NCI-H187 (cell line): ENCODE measurements around the gene ZNF575.
"Not testable (repeated sequence)": the region's sequence is repeated elsewhere in the genome, so short reads cannot be mapped to it uniquely, and the experiment has no call there.

ENCODE experiments used
- DNase-seq, 2 experiments: peaks; one replicate each; lab custom pipeline; 2025; lab: John Stamatoyannopoulos, UW

ZNF575 gene

GRCh38 chr19:43511324-43511723, 21.7 kb upstream of the ZNF575 start:
- no peak for DNase-seq

GRCh38 chr19:43512399-43512798, 20.6 kb upstream of the ZNF575 start:
- DNase-seq, result not testable (repeated sequence)

- no peak for DNase-seq
These were observed 14.9 kb upstream of the ZNF575 start for GRCh38 chr19:43518051-43518450.

GRCh38 chr19:43519436-43520088, 13.4 kb upstream of the ZNF575 start:
- peak; percentile 31 to 65 for DNase-seq

GRCh38 chr19:43522929-43523328, 10.1 kb upstream of the ZNF575 start:
- DNase-seq, result no peak

GRCh38 chr19:43523696-43524095, 9.3 kb upstream of the ZNF575 start:
- not testable (repeated sequence) for DNase-seq

GRCh38 chr19:43524922-43525835, 7.8 kb upstream of the ZNF575 start:
- no peak for DNase-seq

- no peak for DNase-seq
These were observed 6.9 kb upstream of the ZNF575 start for GRCh38 chr19:43525836-43526771.

- DNase-seq, result no peak
These were observed 5.8 kb upstream of the ZNF575 start, which contains the start of gene ETHE1 for GRCh38 chr19:43526884-43527859. Gene ETHE1, minus strand, starts transcription at chr19:43527201. Its CDS starts 24 bp downstream, at chr19:43527177.

GRCh38 chr19:43527860-43528622, 4.9 kb upstream of the ZNF575 start:
- DNase-seq, result peak; percentile 55 to 74

- DNase-seq, result no peak
These were observed 422 bp upstream of the ZNF575 start for GRCh38 chr19:43532571-43532961.

- peak; percentile 84 to 99 for DNase-seq
These were observed 737 bp downstream of the ZNF575 start for GRCh38 chr19:43533546-43534304.

- no peak for DNase-seq
These were observed 1.4 kb downstream of the ZNF575 start for GRCh38 chr19:43534305-43534815.

GRCh38 chr19:43534816-43535761, 2.1 kb downstream of the ZNF575 start:
- no peak for DNase-seq

GRCh38 chr19:43538922-43539321, 5.9 kb downstream of the ZNF575 start:
- DNase-seq, result no peak

GRCh38 chr19:43540381-43540780, 7.4 kb downstream of the ZNF575 start:
- no peak for DNase-seq

- DNase-seq, result no peak
These were observed 9.1 kb downstream of the ZNF575 start for GRCh38 chr19:43541920-43542650.
